DND-41 (cell line): ENCODE results near the gene PLD5.

Source experiments
- ATAC-seq: fragments of 200-7000 bp; cut with Tn5 transposase; 3 replicates; pipeline ENCODE4 v1.9.1; 2021; ENCODE audit warnings: low read depth; ENCODE audit not compliant: insufficient read depth
- DNase-seq: peaks from one replicate; pipeline ENCODE4 v3.0.0-alpha.2; 2020
- H2AFZ ChIP-seq: 2 replicates; pipeline ENCODE4 v1.6.0; 2012; ENCODE audit warnings: low read depth, low read length
- H3K27ac ChIP-seq: 2 replicates; pipeline ENCODE4 v1.5.1; 2012; ENCODE audit warnings: low read length, inconsistent platforms
- H3K27me3 ChIP-seq: fragments of 200-600 bp; sonication (generic); 2 replicates; pipeline ENCODE4 v1.6.0; 2012; ENCODE audit warnings: low read length, mild to moderate bottlenecking, inconsistent platforms; ENCODE audit not compliant: insufficient read depth, poor library complexity
- H3K36me3 ChIP-seq: 2 replicates; pipeline ENCODE4 v1.5.1; 2012; ENCODE audit warnings: low read length, inconsistent platforms; ENCODE audit not compliant: insufficient read depth
- H3K4me1 ChIP-seq: 2 replicates; pipeline ENCODE4 v1.5.1; 2012; ENCODE audit warnings: mild to moderate bottlenecking, low read length; ENCODE audit not compliant: insufficient read depth
- H3K4me2 ChIP-seq: 2 replicates; pipeline ENCODE4 v1.6.0; 2012; ENCODE audit warnings: mild to moderate bottlenecking, moderate library complexity, low read length, inconsistent platforms; ENCODE audit not compliant: insufficient read depth
- H3K4me3 ChIP-seq, 2 experiments: fragments of 200-600 bp in 1 of 2; shearing (Covaris generic) in 1 of 2; 2 replicates each; pipeline ENCODE4 v1.5.1; 2012 to 2016; ENCODE audit warnings: inconsistent platforms in 2 of 2, low read length in 2 of 2, mild to moderate bottlenecking in 2 of 2, low read depth in 1 of 2, moderate library complexity in 1 of 2
- H3K79me2 ChIP-seq: 2 replicates; pipeline ENCODE4 v1.6.0; 2012; ENCODE audit warnings: low read length, inconsistent platforms; ENCODE audit not compliant: insufficient read depth
- H3K9ac ChIP-seq: 2 replicates; pipeline ENCODE4 v1.6.0; 2012; ENCODE audit warnings: low read depth, mild to moderate bottlenecking, inconsistent platforms, low read length, moderate library complexity
- H3K9me3 ChIP-seq: 2 replicates; pipeline ENCODE4 v1.5.1; 2012; ENCODE audit warnings: low read length, moderate library complexity, mild to moderate bottlenecking, inconsistent platforms; ENCODE audit not compliant: insufficient read depth, severe bottlenecking
- H4K20me1 ChIP-seq: 2 replicates; pipeline ENCODE4 v1.6.0; 2012; ENCODE audit warnings: low read length; ENCODE audit not compliant: insufficient read depth
- EZH2 ChIP-seq: IDR thresholded peaks from 3 replicates; pipeline ENCODE4 v1.6.1; 2012; ENCODE audit warnings: borderline replicate concordance, low read depth, mild to moderate bottlenecking, moderate library complexity, low read length, inconsistent platforms; ENCODE audit not compliant: severe bottlenecking
- TF ChIP-seq, protein P1 (sequence below): IDR thresholded peaks from 2 replicates; pipeline ENCODE4 v1.5.1; 2012; ENCODE audit warnings: borderline replicate concordance, low read length, moderate library complexity, mild to moderate bottlenecking; ENCODE audit not compliant: poor library complexity, severe bottlenecking; ENCODE audit errors: extremely low read depth

PLD5 gene

DNA sequence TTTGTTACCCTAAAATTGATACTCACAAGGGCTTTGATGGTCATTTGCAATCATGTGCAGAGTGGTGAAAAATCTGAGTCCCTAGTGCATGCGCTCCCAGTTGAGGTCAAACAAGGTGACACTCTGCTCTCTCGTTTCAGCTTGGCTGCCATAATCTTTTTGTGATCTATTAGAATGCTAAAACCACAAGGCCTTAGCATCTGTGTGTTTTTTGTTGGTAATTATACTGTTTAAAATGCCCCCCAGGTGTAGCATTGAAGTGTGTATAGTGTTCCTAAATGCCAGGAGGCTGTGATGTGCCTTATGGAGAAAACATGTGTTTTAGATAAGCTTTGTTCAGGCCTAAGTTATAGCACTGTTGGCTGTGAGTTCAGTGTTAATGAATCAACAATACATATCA, 89.3 kb downstream of the PLD5 start:
- no peaks in the 10 kb centered on the region for H4K20me1 ChIP-seq
- H3K4me1 ChIP-seq, result no peaks in the 10 kb centered on the region
- no peak overlapping the region for H2AFZ ChIP-seq
- H3K27ac ChIP-seq, result no peak overlapping the region
- no peak overlapping the region for H3K4me2 ChIP-seq
- H3K4me3 ChIP-seq, result no peak overlapping the region
- DNase-seq (no peak), ATAC-seq (no peak)
- H3K27me3 ChIP-seq, result no peaks in the 10 kb centered on the region
- TF ChIP-seq EZH2, result no peak
- TF ChIP-seq, protein P1, sequence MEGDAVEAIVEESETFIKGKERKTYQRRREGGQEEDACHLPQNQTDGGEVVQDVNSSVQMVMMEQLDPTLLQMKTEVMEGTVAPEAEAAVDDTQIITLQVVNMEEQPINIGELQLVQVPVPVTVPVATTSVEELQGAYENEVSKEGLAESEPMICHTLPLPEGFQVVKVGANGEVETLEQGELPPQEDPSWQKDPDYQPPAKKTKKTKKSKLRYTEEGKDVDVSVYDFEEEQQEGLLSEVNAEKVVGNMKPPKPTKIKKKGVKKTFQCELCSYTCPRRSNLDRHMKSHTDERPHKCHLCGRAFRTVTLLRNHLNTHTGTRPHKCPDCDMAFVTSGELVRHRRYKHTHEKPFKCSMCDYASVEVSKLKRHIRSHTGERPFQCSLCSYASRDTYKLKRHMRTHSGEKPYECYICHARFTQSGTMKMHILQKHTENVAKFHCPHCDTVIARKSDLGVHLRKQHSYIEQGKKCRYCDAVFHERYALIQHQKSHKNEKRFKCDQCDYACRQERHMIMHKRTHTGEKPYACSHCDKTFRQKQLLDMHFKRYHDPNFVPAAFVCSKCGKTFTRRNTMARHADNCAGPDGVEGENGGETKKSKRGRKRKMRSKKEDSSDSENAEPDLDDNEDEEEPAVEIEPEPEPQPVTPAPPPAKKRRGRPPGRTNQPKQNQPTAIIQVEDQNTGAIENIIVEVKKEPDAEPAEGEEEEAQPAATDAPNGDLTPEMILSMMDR, result no peak
- no peak overlapping the region for H3K9ac ChIP-seq
- H3K9me3 ChIP-seq, result no peaks in the 10 kb centered on the region
- H3K36me3 ChIP-seq, result no peaks in the 10 kb centered on the region
- no peaks in the 10 kb centered on the region for H3K79me2 ChIP-seq

DNA sequence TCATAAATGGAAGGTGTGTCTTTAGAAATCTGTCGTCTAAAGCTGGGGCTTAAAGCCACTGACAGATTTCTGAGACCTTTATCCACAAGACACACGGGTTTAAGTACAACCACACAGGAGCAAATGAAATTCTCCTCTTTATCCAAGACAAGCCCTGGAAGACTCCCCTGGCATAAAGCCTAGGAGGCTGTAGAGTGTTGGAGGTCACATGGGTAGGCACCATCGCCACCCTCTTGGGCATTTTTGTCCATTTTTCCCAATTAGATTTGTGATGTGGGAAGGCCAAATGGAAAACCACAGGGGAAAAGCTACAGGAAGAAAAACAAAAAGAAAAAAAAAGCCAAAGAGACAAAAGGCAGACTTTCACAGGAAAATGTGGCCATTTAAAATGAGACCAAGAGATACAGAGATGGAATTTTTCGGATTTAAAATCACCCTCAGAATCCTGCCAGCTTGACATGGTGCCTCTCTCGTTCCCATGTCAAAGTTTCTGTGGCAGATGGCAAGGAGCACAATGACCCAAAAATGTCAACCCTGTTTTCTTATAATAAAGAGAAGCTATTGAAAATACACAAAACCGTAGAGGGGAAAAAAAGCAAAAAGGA, 91.9 kb downstream of the PLD5 start:
- H3K9me3 ChIP-seq, result no peaks in the 10 kb centered on the region
- ATAC-seq (no peak), DNase-seq (no peak)
- no peaks in the 10 kb centered on the region for H3K36me3 ChIP-seq
- no peaks in the 10 kb centered on the region for H3K27me3 ChIP-seq
- TF ChIP-seq, protein P1, result no peak
- TF ChIP-seq EZH2, result no peak
- H3K79me2 ChIP-seq, result no peaks in the 10 kb centered on the region
- no peak overlapping the region for H2AFZ ChIP-seq
- H4K20me1 ChIP-seq, result no peaks in the 10 kb centered on the region
- no peaks in the 10 kb centered on the region for H3K4me1 ChIP-seq
- H3K27ac ChIP-seq, result no peak overlapping the region
- no peak overlapping the region for H3K4me2 ChIP-seq
- H3K9ac ChIP-seq, result no peak overlapping the region
- H3K4me3 ChIP-seq, result no peak overlapping the region

DNA sequence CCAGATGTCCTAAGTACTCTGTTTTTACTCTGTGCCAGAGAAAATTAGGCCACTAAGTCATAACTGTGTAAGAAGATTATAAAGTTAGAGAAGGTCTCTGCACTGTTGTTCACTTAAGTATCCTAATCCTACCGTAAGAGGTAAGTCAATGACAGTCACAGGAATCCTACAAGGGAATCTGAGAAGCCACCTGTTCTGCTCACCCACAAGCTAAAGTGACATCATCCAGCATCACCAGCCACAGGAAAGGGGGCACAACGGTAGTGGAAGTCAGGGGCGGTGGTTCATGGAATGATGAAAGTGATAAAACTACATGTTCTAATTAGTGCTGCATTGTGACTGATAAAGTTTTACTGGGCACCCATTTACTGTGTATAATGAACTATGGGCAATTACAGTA, 92.7 kb downstream of the PLD5 start:
- Histone ChIP-seq H4K20me1 (no peaks in the 10 kb centered on the region), H3K79me2 (no peaks in the 10 kb centered on the region), H3K27ac (no peak overlapping the region), H2AFZ (no peak overlapping the region), H3K27me3 (no peaks in the 10 kb centered on the region), H3K9me3 (no peaks in the 10 kb centered on the region), H3K9ac (no peak overlapping the region), H3K4me2 (no peak overlapping the region), H3K36me3 (no peaks in the 10 kb centered on the region), H3K4me3 (no peak overlapping the region), H3K4me1 (no peaks in the 10 kb centered on the region)
- no peak for DNase-seq
- no peak for ATAC-seq
- TF ChIP-seq EZH2, result no peak
- TF ChIP-seq, protein P1, result no peak
